RWPE1 (cell line): ENCODE measurements around the gene CDS2.

Experiments used
- CTCF ChIA-PET: fragments of 350-600 bp; sonication (Branson Sonifier 250); formaldehyde crosslinking; extraction: SDS; loops from one replicate; lab custom pipeline; 2021; lab: Yijun Ruan, JAX
- POLR2A ChIA-PET: fragments of 400-600 bp; formaldehyde crosslinking; extraction: SDS; loops from one replicate; lab custom pipeline; 2020; ENCODE audit warnings: antibody characterized with exemption; ENCODE audit not compliant: low non-redundant PET; lab: Yijun Ruan, JAX
- DNase-seq: peaks from one replicate; pipeline ENCODE4 v3.0.0; 2012; ENCODE audit warnings: low spot score
- H3K27ac ChIP-seq: fragments of 450-650 bp; 2 replicates; pipeline ENCODE4 v1.5.1; 2017
- CTCF ChIP-seq: fragments of 450-650 bp; conservative IDR thresholded peaks from 2 replicates; pipeline ENCODE4 v1.5.1; 2017; ENCODE audit warnings: low read depth, mild to moderate bottlenecking

Gene CDS2

GRCh38 chr20:5127204-5127858 is 523 bp downstream of the CDS2 start:
- peak overlapping the region; percentile 87 for H3K27ac ChIP-seq
- TF ChIP-seq CTCF: no peak
- peak; percentile 42 for DNase-seq
- ChIA-PET POLR2A (interaction anchor here (1.2 kb wide), 1 partner anchor 65 kb away, joined by 10 read pairs; no protein-coding TSS in a partner anchor), CTCF (interaction anchor here (1.0 to 1.8 kb wide), 7 partner anchors 14 to 78 kb away, joined by 3 to 35 read pairs (median 3); no protein-coding TSS in a partner anchor)

GRCh38 chr20:5127859-5128424 is 1.1 kb downstream of the CDS2 start:
- DNase-seq: no peak
- POLR2A ChIA-PET: no interaction called here
- CTCF ChIA-PET: interaction anchor here (0.6 kb wide), 2 partner anchors 16 to 709 kb away, joined by 3 to 4 read pairs; no protein-coding TSS in a partner anchor
- peak overlapping the region; percentile 87 for H3K27ac ChIP-seq
- no peak for TF ChIP-seq CTCF

GRCh38 chr20:5128886-5129285 is 2.1 kb downstream of the CDS2 start:
- DNase-seq: no peak
- CTCF ChIA-PET: interaction anchor here (0.5 kb wide), 1 partner anchor 8 kb away, joined by 3 read pairs; no protein-coding TSS in a partner anchor
- POLR2A ChIA-PET: no interaction called here
- no peak overlapping the region for H3K27ac ChIP-seq
- no peak for TF ChIP-seq CTCF

GRCh38 chr20:5131502-5131901 is 4.7 kb downstream of the CDS2 start:
- CTCF ChIA-PET: interaction anchor here (1.5 kb wide), 1 partner anchor 60 kb away, joined by 13 read pairs; no protein-coding TSS in a partner anchor

GRCh38 chr20:5133998-5134397 is 7.2 kb downstream of the CDS2 start:
- DNase-seq: no peak
- TF ChIP-seq CTCF: no peak
- ChIA-PET POLR2A (no interaction called here), CTCF (interaction anchor here (0.7 kb wide), 1 partner anchor 73 kb away, joined by 3 read pairs; no protein-coding TSS in a partner anchor)
- no peak overlapping the region for H3K27ac ChIP-seq

More at GRCh38 chr20:5131502-5131901, 4.7 kb downstream of the CDS2 start:
- POLR2A ChIA-PET: no interaction called here
- no peak for DNase-seq
- TF ChIP-seq CTCF: no peak
- no peak overlapping the region for H3K27ac ChIP-seq

GRCh38 chr20:5135363-5136012 is 8.7 kb downstream of the CDS2 start:
- TF ChIP-seq CTCF: no peak
- no peak for DNase-seq
- POLR2A ChIA-PET: no interaction called here

More at GRCh38 chr20:5135363-5136012, 8.7 kb downstream of the CDS2 start:
- H3K27ac ChIP-seq: no peak overlapping the region
- CTCF ChIA-PET: interaction anchor here (1.3 kb wide), 1 partner anchor 9 kb away, joined by 4 read pairs; the partner anchor contains the start of gene CDS2
